AG09319 (cell line): ENCODE data around the gene SLC1A3.
A peak's percentile ranks its signal among the peaks of the same experiment; 100 is the strongest.

ENCODE experiments used
- DNase-seq: peaks from one replicate; pipeline ENCODE4 v3.0.0-alpha.2; 2010; ENCODE audit warnings: low read depth; ENCODE audit errors: extremely low read depth
- TF ChIP-seq, protein P1 (sequence below): IDR thresholded peaks from 2 replicates; pipeline ENCODE4 v1.5.1; 2011; ENCODE audit warnings: low read depth, mild to moderate bottlenecking, inconsistent platforms, low read length, moderate library complexity

Gene SLC1A3

DNA sequence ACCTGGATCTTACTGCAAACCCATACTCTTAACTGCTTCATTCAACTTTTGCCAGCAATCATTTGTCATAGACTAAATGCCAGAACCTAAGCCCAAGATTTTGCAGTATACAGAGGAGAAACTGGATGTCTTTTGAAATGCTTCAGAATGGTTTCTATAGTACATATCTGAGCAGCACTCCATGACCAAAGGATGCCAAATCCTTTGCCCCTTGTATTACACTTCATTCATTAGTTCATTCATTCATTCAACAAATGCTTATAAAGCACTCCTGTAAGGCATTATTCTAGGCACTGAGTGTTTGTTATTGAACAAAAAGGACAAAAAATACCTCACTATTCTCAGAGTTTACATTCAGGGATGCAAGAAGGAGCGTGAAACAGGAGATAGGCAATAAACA lies 119.9 kb downstream of the SLC1A3 start:
- DNase-seq, result no peak
- TF ChIP-seq, protein P1, sequence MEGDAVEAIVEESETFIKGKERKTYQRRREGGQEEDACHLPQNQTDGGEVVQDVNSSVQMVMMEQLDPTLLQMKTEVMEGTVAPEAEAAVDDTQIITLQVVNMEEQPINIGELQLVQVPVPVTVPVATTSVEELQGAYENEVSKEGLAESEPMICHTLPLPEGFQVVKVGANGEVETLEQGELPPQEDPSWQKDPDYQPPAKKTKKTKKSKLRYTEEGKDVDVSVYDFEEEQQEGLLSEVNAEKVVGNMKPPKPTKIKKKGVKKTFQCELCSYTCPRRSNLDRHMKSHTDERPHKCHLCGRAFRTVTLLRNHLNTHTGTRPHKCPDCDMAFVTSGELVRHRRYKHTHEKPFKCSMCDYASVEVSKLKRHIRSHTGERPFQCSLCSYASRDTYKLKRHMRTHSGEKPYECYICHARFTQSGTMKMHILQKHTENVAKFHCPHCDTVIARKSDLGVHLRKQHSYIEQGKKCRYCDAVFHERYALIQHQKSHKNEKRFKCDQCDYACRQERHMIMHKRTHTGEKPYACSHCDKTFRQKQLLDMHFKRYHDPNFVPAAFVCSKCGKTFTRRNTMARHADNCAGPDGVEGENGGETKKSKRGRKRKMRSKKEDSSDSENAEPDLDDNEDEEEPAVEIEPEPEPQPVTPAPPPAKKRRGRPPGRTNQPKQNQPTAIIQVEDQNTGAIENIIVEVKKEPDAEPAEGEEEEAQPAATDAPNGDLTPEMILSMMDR, result no peak

DNA sequence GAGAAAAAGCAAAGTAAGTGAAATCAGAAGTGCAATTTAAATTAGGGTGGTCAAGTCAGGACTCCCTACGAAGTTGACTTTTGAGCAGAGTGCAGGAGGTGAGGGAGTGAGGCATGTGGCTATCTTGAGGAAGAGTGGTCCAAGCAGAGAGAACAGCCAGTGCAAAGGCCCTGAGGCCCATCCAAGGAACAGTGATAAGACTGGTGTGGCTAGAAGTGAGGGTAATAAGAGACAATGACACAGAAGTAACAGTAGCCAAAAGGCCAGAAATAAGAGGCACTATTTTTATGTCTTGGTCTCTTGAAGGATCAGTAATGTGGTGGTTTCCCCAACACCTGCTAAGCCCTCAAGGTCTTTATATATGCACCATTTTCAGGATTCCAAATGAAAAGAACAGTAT lies 120.4 kb downstream of the SLC1A3 start:
- TF ChIP-seq, protein P1, result no peak
- DNase-seq, result no peak

DNA sequence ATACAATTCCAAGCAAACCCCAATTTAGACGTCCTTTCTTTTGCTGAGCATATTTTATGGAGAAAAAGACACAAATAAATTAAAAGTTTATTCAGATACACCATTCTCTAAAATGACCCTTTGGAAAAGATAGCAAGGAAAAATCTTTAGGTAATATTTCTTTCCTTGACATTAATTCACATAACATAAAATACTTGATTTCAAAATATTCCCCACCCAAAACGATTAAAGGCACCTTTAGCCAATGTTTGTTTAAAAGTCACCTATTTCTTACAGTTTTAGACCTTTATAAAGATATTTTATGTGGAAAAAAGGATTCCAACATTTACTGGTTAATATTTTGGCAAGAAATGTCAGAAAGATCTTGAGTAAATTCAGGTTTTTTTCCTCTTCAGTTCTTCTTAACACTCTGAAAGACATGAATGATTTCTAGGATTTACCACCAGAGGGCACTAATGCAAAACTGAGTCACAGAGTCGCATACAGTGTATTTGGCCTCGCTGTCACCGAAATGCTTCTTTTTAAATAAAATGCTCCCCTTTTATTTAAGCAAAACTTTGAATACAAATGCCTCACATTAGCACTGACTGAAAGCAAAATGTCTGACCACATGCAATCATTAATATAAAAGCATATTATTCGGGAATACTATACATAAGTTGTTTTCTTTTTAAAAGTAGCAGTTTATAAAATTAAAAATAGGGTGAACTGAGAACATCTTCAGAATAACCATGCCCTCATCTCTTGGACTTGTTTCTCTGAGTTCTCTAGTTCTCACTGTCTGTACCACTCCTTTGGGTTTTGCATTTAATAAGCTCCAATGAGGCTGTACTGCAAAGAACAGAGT lies 122.5 kb downstream of the SLC1A3 start:
- no peak for DNase-seq
- TF ChIP-seq, protein P1, result peak; percentile 63

DNA sequence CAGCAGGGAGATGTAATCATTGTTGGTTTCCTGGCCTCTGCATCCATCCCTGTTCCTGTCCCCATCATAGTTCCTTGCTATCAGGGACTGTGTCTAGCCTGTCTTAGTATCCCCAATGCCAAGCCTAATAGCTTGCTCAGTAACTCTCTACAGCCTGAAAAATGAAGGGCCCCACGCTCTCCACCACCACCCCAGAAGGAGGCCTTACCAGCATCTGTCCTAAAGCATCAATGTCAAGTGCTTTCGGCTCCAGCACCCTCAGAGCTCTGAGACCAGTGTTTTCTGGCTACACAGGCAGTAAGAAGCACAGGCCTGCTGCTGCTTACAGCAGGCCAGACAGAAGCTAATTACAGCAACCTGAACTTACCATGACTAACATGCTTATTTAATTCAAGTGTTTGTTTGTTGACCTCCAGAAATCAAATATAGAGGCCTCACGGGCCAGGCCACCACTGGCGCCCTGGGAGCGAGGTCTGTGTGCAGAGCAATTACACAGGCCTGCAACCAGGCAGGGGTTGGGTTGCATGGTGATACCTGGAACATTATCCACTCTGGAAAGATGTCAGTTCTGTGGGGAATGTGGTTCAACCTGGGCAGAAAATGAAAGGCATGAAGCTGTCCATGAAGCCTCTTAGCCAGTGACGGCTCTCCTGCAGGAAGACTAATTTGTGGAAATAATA lies 124.3 kb downstream of the SLC1A3 start:
- TF ChIP-seq, protein P1, result no peak
- no peak for DNase-seq

DNA sequence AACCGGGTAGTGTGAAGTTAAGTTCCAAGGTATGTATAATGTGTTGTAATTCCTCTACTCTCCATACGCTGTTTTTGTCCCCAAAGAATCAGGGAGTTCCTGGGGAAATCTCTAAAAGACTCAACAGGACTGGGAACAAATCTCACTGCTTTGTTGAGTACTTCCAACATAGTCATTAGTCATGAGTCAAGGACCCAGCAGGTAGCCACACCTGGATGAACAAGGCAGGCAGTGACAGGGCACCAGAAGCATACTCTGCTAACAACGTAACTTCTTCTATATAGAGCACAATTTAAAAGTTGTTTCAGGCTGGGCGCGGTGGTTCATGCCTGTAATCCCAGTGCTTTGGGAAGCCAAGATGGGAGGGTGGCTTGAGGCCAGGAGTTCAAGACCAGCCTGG lies 126.8 kb downstream of the SLC1A3 start:
- TF ChIP-seq, protein P1, result no peak
- DNase-seq, result no peak

DNA sequence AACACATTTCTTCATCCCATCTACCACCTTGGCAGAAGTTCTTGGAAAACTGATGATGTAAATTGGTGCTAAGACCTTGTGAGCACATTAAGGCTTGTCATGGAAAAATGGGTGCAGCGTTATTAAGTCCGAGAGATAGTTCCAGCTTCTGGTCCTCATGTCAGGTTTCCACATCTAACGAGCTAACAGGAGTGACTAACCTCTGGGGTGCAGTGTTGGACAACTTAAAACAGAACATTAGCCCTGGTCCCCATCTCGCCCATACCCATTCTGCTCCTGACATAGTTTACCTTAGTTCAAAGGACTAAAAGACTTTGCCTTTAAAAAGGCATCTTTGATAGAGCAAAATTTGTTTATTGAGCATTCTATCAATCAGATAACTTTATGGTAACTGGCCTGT lies 128.0 kb downstream of the SLC1A3 start:
- TF ChIP-seq, protein P1, result peak; percentile 15; the same call in 1 of the 2 replicates
- DNase-seq, result no peak

DNA sequence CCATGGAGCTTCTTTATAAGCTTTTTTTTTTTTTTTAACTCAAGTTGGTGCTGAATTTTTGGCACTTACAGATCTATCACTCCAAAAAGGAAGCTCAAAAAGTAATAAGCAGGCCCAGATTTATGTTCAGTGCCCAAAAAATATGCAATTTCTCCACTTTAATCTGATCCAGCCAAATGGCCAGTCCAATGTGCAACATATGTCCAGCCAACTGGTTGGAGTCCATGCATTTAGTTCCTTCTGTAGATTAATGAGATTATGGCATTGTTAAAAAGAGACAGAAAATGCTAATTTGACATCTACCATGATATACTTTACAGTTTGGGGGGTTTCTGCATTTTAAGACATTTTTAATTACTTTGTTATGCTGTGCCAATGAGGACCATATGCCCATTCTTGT lies 129.5 kb downstream of the SLC1A3 start:
- DNase-seq, result no peak
- TF ChIP-seq, protein P1, result no peak
